ENCODE data around the gene TMEM151B. TPM values are rescaled to one million over a fixed set of nuclear protein-coding genes. Genes with fewer than 3 reads are reported as not detected.
A peak's percentile ranks its signal among the peaks of the same experiment; 100 is the strongest.

TMEM151B gene
- total and polyA plus RNA-seq, 10 donors: 0.03 to 0.17 (median 0.11) TPM; not detected in 7

DNA sequence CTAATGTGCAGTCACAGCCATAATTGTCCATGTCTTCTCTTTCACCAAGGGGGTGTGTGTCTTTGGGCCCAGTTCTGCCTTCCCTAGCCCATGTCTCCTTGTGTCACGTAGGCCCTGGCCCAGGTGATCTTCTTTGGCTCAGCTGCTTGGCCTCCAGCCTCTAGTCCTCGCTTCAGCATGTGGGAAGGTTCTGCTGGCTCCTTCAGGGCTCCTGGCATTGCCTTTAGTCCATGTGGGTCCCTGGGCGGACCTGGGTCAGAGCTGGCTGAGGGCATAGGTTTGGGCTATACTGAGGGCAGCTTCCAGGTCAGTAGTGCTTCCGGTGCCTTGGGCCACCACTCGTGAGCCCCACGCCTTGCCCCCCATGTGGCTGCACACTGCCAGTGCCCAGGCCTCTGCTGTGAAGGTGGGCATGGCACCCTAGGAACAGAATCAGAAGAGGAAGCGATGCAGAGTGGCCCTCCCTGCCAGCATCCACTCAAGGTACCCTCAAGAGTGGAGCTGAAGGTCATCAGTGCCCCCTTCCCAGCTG lies 30.1 kb downstream of the TMEM151B start:
- H3K27me3 ChIP-seq (replicated peaks in 1 of 7): peaks cover 4 to 32% (median 27%) of the 10 kb centered on the region in 7 donors
- 78 to 89% (median 86%) methylated on average over 7 of the region's 7 CpGs for WGBS, 5 donors
- H3K9me3 ChIP-seq: no peaks in the 10 kb centered on the region
- peaks cover 10 to 20% (median 14%) of the 10 kb centered on the region in 6 donors for H3K4me1 ChIP-seq
- no peak for DNase-seq
- TF ChIP-seq, protein P1, sequence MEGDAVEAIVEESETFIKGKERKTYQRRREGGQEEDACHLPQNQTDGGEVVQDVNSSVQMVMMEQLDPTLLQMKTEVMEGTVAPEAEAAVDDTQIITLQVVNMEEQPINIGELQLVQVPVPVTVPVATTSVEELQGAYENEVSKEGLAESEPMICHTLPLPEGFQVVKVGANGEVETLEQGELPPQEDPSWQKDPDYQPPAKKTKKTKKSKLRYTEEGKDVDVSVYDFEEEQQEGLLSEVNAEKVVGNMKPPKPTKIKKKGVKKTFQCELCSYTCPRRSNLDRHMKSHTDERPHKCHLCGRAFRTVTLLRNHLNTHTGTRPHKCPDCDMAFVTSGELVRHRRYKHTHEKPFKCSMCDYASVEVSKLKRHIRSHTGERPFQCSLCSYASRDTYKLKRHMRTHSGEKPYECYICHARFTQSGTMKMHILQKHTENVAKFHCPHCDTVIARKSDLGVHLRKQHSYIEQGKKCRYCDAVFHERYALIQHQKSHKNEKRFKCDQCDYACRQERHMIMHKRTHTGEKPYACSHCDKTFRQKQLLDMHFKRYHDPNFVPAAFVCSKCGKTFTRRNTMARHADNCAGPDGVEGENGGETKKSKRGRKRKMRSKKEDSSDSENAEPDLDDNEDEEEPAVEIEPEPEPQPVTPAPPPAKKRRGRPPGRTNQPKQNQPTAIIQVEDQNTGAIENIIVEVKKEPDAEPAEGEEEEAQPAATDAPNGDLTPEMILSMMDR (IDR thresholded peaks at IDR 0.05 in 8 of 11, conservative IDR thresholded peaks at IDR 0.05 in 3 of 11): no peak
- TF ChIP-seq POLR2A (IDR thresholded peaks at IDR 0.05) (no peak), POLR2AphosphoS5 (IDR thresholded peaks at IDR 0.05) (peak in 1 of 3 donors; percentile 16)
- no peak overlapping the region for H3K4me3 ChIP-seq
- peaks cover 0 to 62% (median 52%) of the 10 kb centered on the region in 6 donors for H3K36me3 ChIP-seq
- no peak overlapping the region for H3K27ac ChIP-seq
- intact Hi-C loops (cut with DNase I; ENCODE audit: low total_unique reads): no loop called here

DNA sequence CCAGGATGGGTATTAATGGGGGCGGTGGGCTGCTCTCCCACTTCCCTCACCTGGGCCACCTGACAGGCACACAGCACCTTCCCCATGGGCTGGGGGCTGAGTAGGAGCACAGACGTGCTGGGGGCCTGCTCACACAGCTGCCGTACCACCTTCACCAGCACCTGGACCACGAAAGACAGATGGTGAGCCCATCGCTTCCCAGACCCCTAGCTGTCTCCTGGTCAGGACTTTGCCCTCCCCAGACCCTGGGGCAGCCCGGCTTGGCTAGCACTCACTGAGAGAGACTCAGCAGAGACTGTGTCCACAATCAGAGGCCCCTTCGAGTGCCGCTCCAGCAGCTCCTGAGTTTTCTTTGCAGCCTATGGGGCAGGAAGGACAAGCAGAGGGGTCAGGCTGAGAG lies 30.9 kb downstream of the TMEM151B start:
- intact Hi-C loops (cut with DNase I; ENCODE audit: low total_unique reads): no loop called here
- DNase-seq: no peak

DNA sequence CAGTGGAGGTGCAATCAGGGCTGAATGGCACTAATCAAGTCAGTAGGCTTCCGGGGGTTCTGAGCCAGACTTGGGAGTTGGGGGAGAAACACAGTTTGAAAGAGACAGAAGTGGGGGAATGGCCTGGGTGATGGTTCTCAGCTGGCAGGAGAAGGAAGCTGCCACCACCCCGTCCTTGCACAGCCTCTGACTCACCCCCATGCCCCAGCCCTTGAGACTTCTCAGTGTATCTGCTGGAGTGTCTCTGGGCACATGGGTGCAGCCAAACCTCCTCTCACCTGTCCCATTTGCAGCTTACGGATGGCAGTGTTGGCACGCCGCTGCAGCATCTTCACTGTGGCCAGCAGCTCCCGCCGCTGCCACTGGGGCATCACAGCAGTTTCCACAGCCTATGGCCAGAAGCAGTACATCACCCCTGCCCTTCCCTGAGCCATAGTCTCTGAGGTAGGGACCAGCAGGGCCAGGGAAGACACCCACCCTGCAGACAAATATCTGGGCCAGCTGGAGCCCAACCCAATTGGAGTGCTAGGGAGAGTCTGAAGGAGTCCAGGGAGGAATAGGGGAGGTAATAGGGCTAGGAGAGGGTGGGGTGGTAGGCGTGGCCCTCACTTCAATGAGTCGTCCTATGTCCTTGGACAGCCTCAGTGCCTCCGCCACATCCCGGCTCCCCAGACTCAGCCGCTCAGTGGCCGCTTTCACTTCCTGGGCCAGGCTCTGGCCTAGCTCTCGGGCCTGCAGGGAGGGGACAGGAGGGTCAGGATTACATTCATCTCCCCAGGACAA lies 31.7 kb downstream of the TMEM151B start:
- H3K27me3 ChIP-seq (replicated peaks in 1 of 7): peaks cover 4 to 16% (median 12%) of the 10 kb centered on the region in 7 donors
- no peak overlapping the region for H3K27ac ChIP-seq
- H3K9me3 ChIP-seq: no peaks in the 10 kb centered on the region
- intact Hi-C loops (cut with DNase I; ENCODE audit: low total_unique reads): no loop called here
- H3K4me3 ChIP-seq: no peak overlapping the region
- DNase-seq: no peak
- WGBS, 5 donors: 82 to 90% (median 87%) methylated on average over 13 to 14 of the region's 14 CpGs
- TF ChIP-seq, protein P1 (IDR thresholded peaks at IDR 0.05 in 8 of 11, conservative IDR thresholded peaks at IDR 0.05 in 3 of 11): no peak
- TF ChIP-seq POLR2AphosphoS5 (IDR thresholded peaks at IDR 0.05) (no peak), POLR2A (IDR thresholded peaks at IDR 0.05) (no peak)
- H3K36me3 ChIP-seq: peaks cover 0 to 78% (median 67%) of the 10 kb centered on the region in 6 donors
- H3K4me1 ChIP-seq: peaks cover 10 to 16% (median 12%) of the 10 kb centered on the region in 6 donors

More for the DNA sequence above, 30.9 kb downstream of the TMEM151B start:
- Histone ChIP-seq H3K9me3 (no peaks in the 10 kb centered on the region), H3K36me3 (peaks cover 0 to 69% (median 60%) of the 10 kb centered on the region in 6 donors), H3K4me1 (peaks cover 10 to 20% (median 14%) of the 10 kb centered on the region in 6 donors), H3K4me3 (no peak overlapping the region), H3K27ac (no peak overlapping the region), H3K27me3 (replicated peaks in 1 of 7) (peaks cover 4 to 24% (median 21%) of the 10 kb centered on the region in 7 donors)
- TF ChIP-seq POLR2AphosphoS5 (IDR thresholded peaks at IDR 0.05) (no peak), POLR2A (IDR thresholded peaks at IDR 0.05) (no peak)
- TF ChIP-seq, protein P1 (IDR thresholded peaks at IDR 0.05 in 8 of 11, conservative IDR thresholded peaks at IDR 0.05 in 3 of 11): no peak
- 94 to 98% (median 95%) methylated on average over 7 to 8 of the region's 8 CpGs for WGBS, 5 donors

DNA sequence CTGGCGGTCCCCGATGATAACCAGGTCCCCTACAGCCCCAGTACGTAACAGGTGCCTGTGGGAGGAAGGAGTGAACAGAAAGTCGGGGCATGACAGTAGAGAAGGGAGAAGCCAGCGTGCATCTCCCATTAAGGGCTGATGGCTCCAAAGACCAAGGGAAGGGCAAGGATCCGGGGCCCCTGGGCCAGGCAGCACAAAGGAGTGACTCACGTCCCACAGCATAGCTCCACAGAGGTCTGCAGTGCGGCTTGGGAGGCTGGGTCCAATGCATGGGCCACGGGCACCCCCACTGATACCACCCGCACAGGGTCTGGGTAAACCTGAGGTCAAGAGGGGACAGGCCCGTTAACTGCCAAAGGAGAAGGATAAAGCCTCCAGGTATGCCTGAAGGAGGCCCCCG lies 32.6 kb downstream of the TMEM151B start:
- Histone ChIP-seq H3K9me3 (no peaks in the 10 kb centered on the region), H3K27ac (no peak overlapping the region), H3K4me1 (peaks cover 1 to 7% (median 3%) of the 10 kb centered on the region in 6 donors), H3K4me3 (no peak overlapping the region), H3K27me3 (replicated peaks in 1 of 7) (peaks cover 0 to 7% (median 3%) of the 10 kb centered on the region in 7 donors), H3K36me3 (peaks cover 0 to 87% (median 73%) of the 10 kb centered on the region in 6 donors)
- intact Hi-C loops (cut with DNase I; ENCODE audit: low total_unique reads): no loop called here
- DNase-seq: no peak
- TF ChIP-seq, protein P1 (IDR thresholded peaks at IDR 0.05 in 8 of 11, conservative IDR thresholded peaks at IDR 0.05 in 3 of 11): no peak
- TF ChIP-seq POLR2A (IDR thresholded peaks at IDR 0.05) (no peak), POLR2AphosphoS5 (IDR thresholded peaks at IDR 0.05) (no peak)
- 92 to 98% (median 95%) methylated on average over 10 to 12 of the region's 12 CpGs for WGBS, 5 donors

All from spleen (tissue), 11 donors.